NCI-H2107 treated with DMSO at 0.1 percent for 48 hours (cell line): Measurements from ENCODE around the gene ASTL.

Experiments used
- DNase-seq: peaks from one replicate; lab custom pipeline; 2025; ENCODE audit not compliant: unreplicated experiment; lab: John Stamatoyannopoulos, UW

Gene ASTL

DNA sequence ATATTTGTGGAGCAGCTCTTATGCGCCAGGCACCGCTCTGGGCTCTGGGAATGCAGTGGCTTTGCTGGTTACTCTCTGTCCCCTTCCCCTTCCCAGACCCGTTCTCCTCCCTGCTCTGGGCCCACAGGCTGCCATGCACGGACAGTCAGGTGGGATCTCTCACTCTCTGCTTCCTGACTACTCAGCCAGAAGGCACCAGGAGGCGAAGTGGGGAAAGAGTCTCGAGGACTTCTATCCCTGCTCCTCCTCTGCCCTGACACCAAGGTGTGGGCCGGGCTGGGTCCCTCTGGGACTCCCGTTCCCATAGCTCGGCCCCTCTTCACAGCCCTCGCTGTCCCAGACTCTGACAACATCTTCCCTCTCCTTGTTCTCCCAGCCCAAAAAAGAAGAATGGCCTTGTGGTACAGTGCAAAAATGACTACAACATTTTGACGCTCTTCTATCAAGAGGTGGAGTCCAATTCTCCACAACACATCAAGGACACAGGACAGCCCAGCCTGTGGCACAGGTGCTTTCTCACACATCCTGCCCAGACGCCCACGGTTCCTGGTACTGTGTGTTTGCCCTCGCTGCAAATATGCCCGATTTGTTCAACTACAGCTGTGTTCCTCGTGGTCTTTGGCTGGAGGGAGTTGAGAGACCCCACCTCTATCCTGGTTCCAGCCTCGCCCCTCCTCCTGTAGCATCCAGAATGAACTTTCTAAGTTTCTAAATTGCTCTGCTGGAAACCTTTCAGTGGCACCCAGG is 21.0 kb upstream of the ASTL start:
- DNase-seq: no peak

- DNase-seq: no peak
Observed at GRCh38 chr2:96158554-96158940, 20.2 kb upstream of the ASTL start.

DNA sequence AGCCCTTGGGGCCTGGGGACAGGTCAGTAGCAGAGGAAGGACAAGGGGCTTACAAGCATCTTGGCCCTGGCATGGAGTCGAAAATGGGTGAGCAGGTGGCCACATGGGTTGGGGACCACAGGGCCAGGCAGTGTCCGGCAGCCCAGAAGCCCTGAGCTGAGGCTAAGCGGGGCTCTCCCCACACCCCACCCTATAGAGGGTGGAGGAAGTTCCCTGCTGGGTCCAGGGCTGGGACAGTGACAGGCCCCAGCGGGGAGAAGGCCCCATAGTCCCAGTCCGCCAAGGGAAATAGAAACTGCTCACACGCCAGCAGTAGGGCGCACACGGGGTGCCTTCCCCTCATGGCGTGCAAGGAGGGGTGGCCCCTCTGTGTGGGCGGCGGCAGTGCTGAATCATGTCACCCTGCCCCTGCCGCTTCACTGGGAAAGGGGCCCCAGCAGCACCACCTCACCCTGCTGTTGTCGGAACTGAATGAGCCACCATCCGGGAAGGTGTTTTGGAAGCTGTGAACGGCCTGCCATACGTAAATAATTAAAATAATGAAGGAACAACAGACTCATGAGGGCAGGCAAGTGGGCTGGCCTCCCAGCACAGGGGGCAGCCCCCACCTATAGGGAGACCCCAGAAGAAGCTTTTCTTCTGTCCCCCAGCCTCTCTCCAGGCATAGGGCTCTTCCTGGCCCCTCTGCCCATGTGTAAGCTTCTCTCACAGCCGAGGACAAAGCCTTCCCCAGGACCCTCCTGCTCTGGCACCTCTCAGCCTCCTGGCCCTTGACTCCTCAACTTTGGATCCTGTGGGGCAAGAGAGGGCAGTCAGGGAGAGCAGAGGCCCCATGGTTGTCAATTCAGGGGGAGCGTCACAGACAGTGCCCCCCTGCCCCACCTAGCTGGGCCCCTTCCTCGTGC is 19.6 kb upstream of the ASTL start:
- no peak for DNase-seq

- DNase-seq: no peak
Observed at GRCh38 chr2:96156926-96157648, 18.8 kb upstream of the ASTL start.

- DNase-seq: no peak
Observed at GRCh38 chr2:96156011-96156820, 17.9 kb upstream of the ASTL start.

- no peak for DNase-seq
Observed at GRCh38 chr2:96154506-96155380, 16.4 kb upstream of the ASTL start.

DNA sequence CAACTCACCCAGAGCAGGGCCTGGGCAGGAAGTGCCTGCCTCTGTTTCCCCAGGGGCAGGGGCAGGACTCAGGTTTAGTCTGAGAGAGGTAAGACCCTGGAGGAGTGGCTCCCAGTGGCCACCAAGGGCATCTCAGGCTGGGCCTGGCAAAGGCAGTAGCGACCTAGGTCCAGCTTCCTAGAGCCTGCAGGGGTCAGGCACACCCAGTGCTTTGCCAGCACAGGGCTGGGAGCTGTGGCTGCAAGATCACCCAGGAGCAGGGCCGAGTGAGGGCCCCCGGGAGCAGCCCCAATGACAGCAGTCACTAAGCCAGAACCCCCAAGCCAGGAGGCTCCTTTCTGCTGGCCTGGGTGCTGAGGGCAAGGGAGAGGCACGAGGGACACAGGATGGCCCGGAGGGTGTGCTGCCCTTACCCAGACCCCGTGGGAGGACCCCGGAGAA is 15.7 kb upstream of the ASTL start:
- no peak for DNase-seq

DNA sequence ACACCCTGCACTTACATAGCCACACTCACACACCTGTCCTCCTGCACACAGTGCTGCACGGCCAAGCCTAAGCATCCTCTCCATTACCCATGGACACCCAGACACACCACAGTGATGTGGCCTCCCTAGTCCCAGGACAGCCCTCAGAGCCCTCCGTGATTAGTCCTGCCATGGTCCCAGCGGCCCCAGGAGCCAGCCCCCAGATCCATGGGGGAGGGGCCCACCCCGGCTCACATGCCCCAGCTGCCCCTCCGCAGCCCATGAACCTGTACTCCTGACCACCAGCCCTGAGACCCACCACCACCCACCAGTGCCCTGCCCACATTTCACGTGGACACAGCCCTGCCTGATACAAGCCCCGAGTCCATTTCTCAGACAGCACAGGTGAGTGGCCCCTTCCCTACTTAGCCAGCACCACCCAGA is 15.0 kb upstream of the ASTL start:
- no peak for DNase-seq

DNA sequence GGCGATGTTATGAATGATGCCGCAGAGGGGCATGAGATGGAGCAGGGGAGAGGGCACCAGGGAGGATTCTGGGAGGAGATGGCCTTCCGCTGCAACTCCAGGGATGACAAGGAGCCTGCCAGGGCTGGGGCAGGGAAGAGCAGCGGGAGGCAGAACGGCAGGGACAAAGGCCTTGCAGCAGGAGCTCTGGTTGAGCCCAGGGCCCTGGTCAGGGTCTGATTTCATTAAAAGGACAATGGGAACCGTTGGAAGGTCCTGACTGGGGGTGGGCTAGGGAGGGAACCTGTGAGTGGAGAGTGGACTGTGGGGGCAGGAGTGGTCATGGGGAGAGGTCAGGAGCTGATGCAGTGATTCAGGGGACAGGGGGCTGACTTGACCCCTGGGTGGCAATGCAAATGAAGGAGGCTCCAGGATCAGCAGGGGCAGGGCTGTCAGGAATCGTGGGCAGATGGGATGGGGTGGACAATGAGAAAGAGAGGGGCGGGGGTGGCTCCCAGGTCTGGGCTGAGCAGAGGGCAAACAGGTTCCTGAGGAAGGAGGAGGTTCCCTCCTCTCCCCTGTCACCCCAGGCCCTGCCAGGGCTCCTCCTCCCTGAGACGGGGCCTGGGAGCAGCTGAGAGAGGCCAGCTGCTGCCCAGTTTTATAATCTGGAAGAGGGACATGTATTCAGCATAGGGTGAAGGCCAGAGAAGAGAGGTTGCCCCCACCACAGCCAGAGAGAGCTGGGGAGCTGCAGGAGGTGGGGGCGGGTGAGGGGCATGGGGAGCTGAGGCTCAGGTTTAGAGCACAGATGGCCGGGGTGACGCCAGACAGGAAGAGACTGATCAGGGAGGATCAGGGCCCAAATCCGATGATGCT is 14.2 kb upstream of the ASTL start:
- no peak for DNase-seq

GRCh38 chr2:96151595-96152303 is 13.4 kb upstream of the ASTL start:
- no peak for DNase-seq

- DNase-seq: no peak
Observed at GRCh38 chr2:96150791-96151594, 12.7 kb upstream of the ASTL start.

DNA sequence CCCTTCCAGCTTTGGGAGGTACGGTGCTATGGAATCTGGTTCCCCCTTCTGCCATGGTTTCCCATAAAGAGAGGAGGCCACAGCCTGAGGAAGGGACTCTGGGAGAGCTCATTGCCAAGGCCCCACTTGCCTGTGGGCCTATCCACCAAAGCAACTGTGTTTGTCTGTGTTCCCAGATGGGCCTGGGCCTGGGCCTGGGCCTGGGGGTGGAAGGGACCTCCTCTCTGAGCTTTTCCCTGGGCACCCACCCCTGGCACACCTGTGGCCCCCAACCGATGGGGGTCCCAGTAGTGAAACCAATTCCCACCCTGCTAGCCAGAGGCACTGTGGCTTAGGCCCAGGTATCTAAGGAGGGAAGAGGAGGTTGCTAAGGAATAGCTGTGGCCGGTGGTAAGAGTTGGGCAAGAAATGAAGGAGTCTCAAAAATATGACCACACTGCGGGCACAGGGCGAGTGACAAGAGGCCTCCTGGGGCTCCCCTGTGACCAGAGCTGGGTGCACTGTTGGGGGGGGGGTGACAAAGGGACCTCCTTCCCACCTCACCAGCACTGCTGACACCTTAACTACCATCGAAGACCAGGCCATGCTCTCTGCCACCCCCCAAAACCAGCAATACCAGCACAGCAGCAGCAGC is 11.8 kb upstream of the ASTL start:
- DNase-seq: no peak

DNA sequence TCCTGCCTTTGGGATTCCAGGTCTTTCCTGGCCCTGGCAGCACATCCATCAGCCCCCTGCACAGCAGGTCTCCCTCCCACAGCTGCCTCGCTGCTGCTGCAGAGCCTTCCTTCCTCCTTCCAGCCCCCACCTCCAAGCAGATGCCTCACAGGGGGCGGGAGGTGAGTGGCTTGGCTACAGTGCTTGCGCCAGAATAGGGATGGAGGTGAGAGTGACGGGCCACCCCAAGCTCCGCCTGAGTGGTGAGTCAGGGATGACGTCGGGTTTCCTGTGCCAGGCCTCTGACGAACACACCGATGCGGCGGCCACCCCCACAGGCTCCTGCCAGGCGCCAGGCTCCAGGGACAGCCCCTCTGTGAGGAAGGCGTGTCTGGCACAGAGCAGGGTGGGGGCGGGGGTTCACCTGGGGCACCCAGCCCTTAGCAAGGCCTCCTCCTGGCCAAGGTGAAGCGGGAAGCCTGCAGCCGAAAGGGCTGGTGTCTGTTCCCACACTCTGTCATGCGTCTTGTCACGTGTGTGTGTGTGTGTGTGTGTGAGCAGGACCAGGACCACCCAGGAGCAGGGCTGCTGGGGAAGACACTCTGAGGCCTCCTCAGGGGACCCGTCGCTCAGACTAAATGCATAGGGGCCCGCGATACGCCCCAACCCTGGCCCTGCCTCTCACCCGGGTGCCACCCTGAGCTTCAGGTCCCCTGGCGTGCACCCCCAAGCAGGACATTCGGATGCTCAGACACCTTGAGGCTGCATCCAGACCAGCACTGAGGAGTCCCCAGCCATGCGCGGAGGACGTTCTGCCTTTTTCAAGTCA is 10.3 kb upstream of the ASTL start:
- DNase-seq: peak; percentile 42

DNA sequence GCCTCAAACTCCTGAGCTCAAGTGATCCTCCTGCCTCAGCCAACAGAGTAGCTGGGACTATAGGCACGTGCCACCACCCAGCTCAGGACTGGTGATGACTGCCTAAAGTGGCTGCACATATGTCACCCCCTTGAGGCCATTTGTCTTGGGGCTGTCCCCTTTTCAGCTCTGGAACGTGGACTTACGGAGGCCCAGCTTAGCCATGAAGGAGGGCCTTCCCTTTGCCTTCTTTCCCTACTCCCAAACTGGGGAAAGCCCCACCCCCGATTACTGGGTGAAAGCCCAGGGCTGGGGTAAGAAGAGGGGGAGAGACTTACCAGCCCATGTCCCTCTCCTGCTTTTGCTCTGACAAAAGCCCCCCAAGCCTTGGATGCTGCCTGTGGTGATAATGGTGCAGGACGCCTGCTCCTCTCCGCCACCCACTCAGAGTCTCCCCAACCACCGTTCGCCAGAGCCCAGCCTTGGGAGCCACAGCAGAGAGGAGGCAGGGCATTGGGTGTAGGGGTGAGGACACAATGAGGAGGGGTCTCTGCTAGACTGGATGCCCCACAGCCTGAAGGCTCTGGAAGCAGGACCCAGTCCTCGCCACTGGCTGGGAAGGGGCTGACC is 9.4 kb upstream of the ASTL start:
- no peak for DNase-seq

GRCh38 chr2:96146881-96147592 is 8.7 kb upstream of the ASTL start:
- DNase-seq: no peak
